Activated gamma-delta T cell treated with Interleukin-2 at 50 U/mL for 16 hours (primary cell): ENCODE results near the gene LRRC8A.
"Not testable (repeated sequence)": the region's sequence is repeated elsewhere in the genome, so short reads cannot be mapped to it uniquely, and the experiment has no call there.

Source experiments
- DNase-seq: peaks from one replicate; pipeline ENCODE4 v3.0.0-alpha.2; 2020

Gene LRRC8A

GRCh38 chr9:128870128-128870940, 11.6 kb upstream of the LRRC8A start:
- no peak for DNase-seq

GRCh38 chr9:128870941-128871265, 11.0 kb upstream of the LRRC8A start:
- not testable (repeated sequence) for DNase-seq

GRCh38 chr9:128877852-128878251, 4.1 kb upstream of the LRRC8A start:
- DNase-seq, result no peak

- no peak for DNase-seq
Measured at GRCh38 chr9:128882677-128883603, 1.0 kb downstream of the LRRC8A start.

- no peak for DNase-seq
Measured at GRCh38 chr9:128884164-128884563, 2.2 kb downstream of the LRRC8A start.

GRCh38 chr9:128885376-128885775, 3.4 kb downstream of the LRRC8A start:
- DNase-seq, result no peak

- no peak for DNase-seq
Measured at GRCh38 chr9:128885798-128886197, 3.9 kb downstream of the LRRC8A start.

GRCh38 chr9:128886211-128886891, 4.4 kb downstream of the LRRC8A start:
- no peak for DNase-seq

- DNase-seq, result no peak
Measured at GRCh38 chr9:128887049-128887448, 5.1 kb downstream of the LRRC8A start.

- no peak for DNase-seq
Measured at GRCh38 chr9:128887914-128888350, 6.0 kb downstream of the LRRC8A start.

- DNase-seq, result no peak
Measured at GRCh38 chr9:128891321-128892220, 9.6 kb downstream of the LRRC8A start.

GRCh38 chr9:128892221-128892921, 10.4 kb downstream of the LRRC8A start:
- peak; percentile 40 for DNase-seq

- no peak for DNase-seq
Measured at GRCh38 chr9:128893354-128893753, 11.4 kb downstream of the LRRC8A start.

GRCh38 chr9:128894764-128895163, 12.8 kb downstream of the LRRC8A start:
- DNase-seq, result no peak

GRCh38 chr9:128895556-128895955, 13.6 kb downstream of the LRRC8A start:
- DNase-seq, result no peak

GRCh38 chr9:128898382-128898781, 16.4 kb downstream of the LRRC8A start:
- no peak for DNase-seq

GRCh38 chr9:128898845-128899565, 17.1 kb downstream of the LRRC8A start:
- no peak for DNase-seq

GRCh38 chr9:128899566-128900322, 17.8 kb downstream of the LRRC8A start:
- DNase-seq, result no peak

- DNase-seq, result no peak
Measured at GRCh38 chr9:128901379-128901778, 19.4 kb downstream of the LRRC8A start.

GRCh38 chr9:128901822-128902221, 19.9 kb downstream of the LRRC8A start:
- no peak for DNase-seq
